Measurements from ENCODE around the gene ATP1A2. TPM values are rescaled to one million over a fixed set of nuclear protein-coding genes. Genes with fewer than 3 reads are reported as not detected.

Gene ATP1A2
- total and polyA plus RNA-seq, 2 donors (not counting 1 experiment from before 2014, with no cell fraction given): not detected

GRCh38 chr1:160079448-160079847, 36.1 kb upstream of the ATP1A2 start:
- intact Hi-C loops (cut with micrococcal nuclease): loop anchor here (5.0 kb wide), 1 partner anchor 142 kb away; no protein-coding TSS in a partner anchor
- Histone ChIP-seq H3K9ac (ENCODE audit: low read length) (no peak overlapping the region), H3K9me3 (ENCODE audit: control extremely low read depth in 1 of 3, control insufficient read depth in 2 of 3, insufficient read depth in 1 of 3, low read length in 2 of 3) (peaks cover 0 to under 1% (median 0%) of the 10 kb centered on the region in 3 donors), H3K4me2 (replicated peaks; ENCODE audit: low read depth, low read length, poor library complexity, severe bottlenecking) (no peak overlapping the region), H4K20me1 (ENCODE audit: control insufficient read depth, insufficient read depth, low read length, poor library complexity, severe bottlenecking) (no peaks in the 10 kb centered on the region), H2AFZ (ENCODE audit: insufficient read depth, low read depth, low read length, poor library complexity, severe bottlenecking) (no peak overlapping the region), H3K27me3 (replicated peaks in 1 of 4; ENCODE audit: control extremely low read depth in 1 of 4, control insufficient read depth in 3 of 4, insufficient read depth in 4 of 4, low read length in 3 of 4) (peaks cover 0 to 51% (median 35%) of the 10 kb centered on the region in 4 experiments), H3K36me3 (replicated peaks in 1 of 2; ENCODE audit: control extremely low read depth in 1 of 2, control insufficient read depth in 1 of 2, extremely low read depth in 1 of 2, insufficient read depth in 2 of 2, low read length in 1 of 2) (no peaks in the 10 kb centered on the region), H3K27ac (ENCODE audit: low read length in 2 of 2) (no peak overlapping the region), H3K4me1 (ENCODE audit: control insufficient read depth in 2 of 2, insufficient read depth in 2 of 2, low read length in 2 of 2) (peaks cover 6 to 9% of the 10 kb centered on the region in 2 donors), H3K79me2 (ENCODE audit: control insufficient read depth, insufficient read depth, low read length) (no peaks in the 10 kb centered on the region), H3K4me3 (ENCODE audit: control extremely low read depth in 1 of 5, extremely low read depth in 1 of 5, insufficient read depth in 1 of 5, low read depth in 2 of 5, low read length in 4 of 5) (no peak overlapping the region)
- CTCF ChIA-PET: interaction anchor here (0.7 to 4.4 kb wide), 12 partner anchors 10 to 290 kb away, joined by 3 to 46 read pairs (median 6); partner anchors contain the start of gene KCNJ10
- Mint-ChIP-seq H3K27ac (no peak overlapping the region), H3K4me1 (peaks cover 8% of the 10 kb centered on the region), H3K27me3 (peaks cover 54% of the 10 kb centered on the region), H3K4me3 (no peak overlapping the region), H3K9me3 (ENCODE audit: insufficient read depth) (no peaks in the 10 kb centered on the region)
- TF ChIP-seq CTCF (IDR thresholded peaks at IDR 0.05) (no peak), EZH2 (IDR thresholded peaks at IDR 0.05; ENCODE audit: borderline replicate concordance, insufficient read depth, low read depth, low read length, poor library complexity, severe bottlenecking) (no peak)
- ATAC-seq (ENCODE audit: low read depth): no peak
- no CpG with 5 or more reads among the region's 4 CpGs for WGBS (ENCODE audit: insufficient coverage)
- POLR2A ChIA-PET: no interaction called here
- DNase-seq: no peak

- H3K4me1 Mint-ChIP-seq: peaks cover 12% of the 10 kb centered on the region
- H3K4me3 Mint-ChIP-seq: no peak overlapping the region
- Histone ChIP-seq H2AFZ (ENCODE audit: insufficient read depth, low read depth, low read length, poor library complexity, severe bottlenecking) (no peak overlapping the region), H3K4me2 (replicated peaks; ENCODE audit: low read depth, low read length, poor library complexity, severe bottlenecking) (no peak overlapping the region), H3K27ac (ENCODE audit: low read length in 2 of 2) (no peak overlapping the region), H3K79me2 (ENCODE audit: control insufficient read depth, insufficient read depth, low read length) (no peaks in the 10 kb centered on the region), H3K4me1 (ENCODE audit: control insufficient read depth in 2 of 2, insufficient read depth in 2 of 2, low read length in 2 of 2) (peaks cover 6 to 9% of the 10 kb centered on the region in 2 donors), H3K4me3 (ENCODE audit: control extremely low read depth in 1 of 5, extremely low read depth in 1 of 5, insufficient read depth in 1 of 5, low read depth in 2 of 5, low read length in 4 of 5) (no peak overlapping the region), H3K27me3 (replicated peaks in 1 of 4; ENCODE audit: control extremely low read depth in 1 of 4, control insufficient read depth in 3 of 4, insufficient read depth in 4 of 4, low read length in 3 of 4) (peaks cover 0 to 51% (median 35%) of the 10 kb centered on the region in 4 experiments), H3K9ac (ENCODE audit: low read length) (no peak overlapping the region), H3K9me3 (ENCODE audit: control extremely low read depth in 1 of 3, control insufficient read depth in 2 of 3, insufficient read depth in 1 of 3, low read length in 2 of 3) (peaks cover 0 to 4% (median 0%) of the 10 kb centered on the region in 3 donors), H3K36me3 (replicated peaks in 1 of 2; ENCODE audit: control extremely low read depth in 1 of 2, control insufficient read depth in 1 of 2, extremely low read depth in 1 of 2, insufficient read depth in 2 of 2, low read length in 1 of 2) (no peaks in the 10 kb centered on the region), H4K20me1 (ENCODE audit: control insufficient read depth, insufficient read depth, low read length, poor library complexity, severe bottlenecking) (no peaks in the 10 kb centered on the region)
- ChIA-PET POLR2A (no interaction called here), CTCF (interaction anchor here (0.6 to 8.9 kb wide), 6 partner anchors 9 to 334 kb away, joined by 3 to 112 read pairs (median 4); partner anchors contain the start of gene IGSF8)
- peaks cover 53% of the 10 kb centered on the region for H3K27me3 Mint-ChIP-seq
- DNase-seq (no peak), ATAC-seq (ENCODE audit: low read depth) (no peak)
- H3K27ac Mint-ChIP-seq: no peak overlapping the region
- intact Hi-C loops (cut with micrococcal nuclease): no loop called here
- TF ChIP-seq CTCF (IDR thresholded peaks at IDR 0.05) (no peak), EZH2 (IDR thresholded peaks at IDR 0.05; ENCODE audit: borderline replicate concordance, insufficient read depth, low read depth, low read length, poor library complexity, severe bottlenecking) (no peak)
- H3K9me3 Mint-ChIP-seq (ENCODE audit: insufficient read depth): no peaks in the 10 kb centered on the region
- WGBS (ENCODE audit: insufficient coverage): 92% methylated on average over 1 of the region's 6 CpGs
Measured at GRCh38 chr1:160080381-160081100, 35.0 kb upstream of the ATP1A2 start.
